HCT116 (cell line): Measurements from ENCODE around the gene COQ2. TPM values are rescaled to one million over a fixed set of nuclear protein-coding genes. Genes with fewer than 3 reads are reported as not detected.

Source experiments
- ATAC-seq: fragments of 200-7000 bp; cut with Tn5 transposase; 2 replicates; pipeline ENCODE4 v1.9.1; 2020; ENCODE audit warnings: mild to moderate bottlenecking, moderate library complexity
- BruUV-seq: library from RNA; stranded (reverse); fragments of 400-500 nt; replicated peaks from 2 replicates; lab custom pipeline; 2021; lab: Mats Ljungman, UMichigan
- CTCF ChIA-PET: fragments of 300-600 bp; sonication (Branson Sonifier 250); formaldehyde crosslinking; loops from one replicate; lab custom pipeline; 2021; ENCODE audit warnings: antibody characterized with exemption; lab: Charles Lee
- POLR2A ChIA-PET: fragments of 300-600, 350-600 bp; sonication (Branson Sonifier 250); formaldehyde crosslinking; loops from one replicate; lab custom pipeline; 2021; ENCODE audit warnings: antibody characterized with exemption; lab: Charles Lee
- RAD21 ChIA-PET, 2 experiments: fragments of 300-600 bp; sonication (Branson Sonifier 250); formaldehyde crosslinking; loops; one replicate each; lab custom pipeline; 2023; ENCODE audit warnings: low total read pairs in 2 of 2; ENCODE audit not compliant: uncharacterized antibody in 2 of 2, unreplicated experiment in 2 of 2, low non-redundant PET in 1 of 2; lab: Charles Lee
- DNase-seq: peaks from one replicate; pipeline ENCODE4 v3.0.0-alpha.2; 2010; ENCODE audit warnings: low read depth, low spot score
- H2AFZ ChIP-seq: fragments of 200-600 bp; shearing (Covaris generic), sonication (generic); 2 replicates; pipeline ENCODE4 v1.6.1; 2017; ENCODE audit warnings: low read depth, mixed run types, mixed read lengths, antibody characterized with exemption, low read length; ENCODE audit not compliant: poor library complexity, severe bottlenecking
- H3K27ac ChIP-seq: 2 replicates; pipeline ENCODE4 v1.5.1; 2012; ENCODE audit warnings: low read depth, low read length
- H3K27me3 ChIP-seq: fragments of 200-600 bp; sonication (generic); 2 replicates; pipeline ENCODE4 v1.6.1; 2016; ENCODE audit warnings: mixed run types, low read length, mixed read lengths; ENCODE audit not compliant: insufficient read depth
- H3K36me3 ChIP-seq, 2 experiments: fragments of 200-500 bp in 1 of 2; fragments of 200-600 bp in 1 of 2; sonication (Bioruptor generic) in 1 of 2; sonication (generic) in 1 of 2; 2 replicates each; pipeline versions ENCODE4 v1.5.1 to v1.6.1; 2014 to 2016; ENCODE audit warnings: low read length in 2 of 2, inconsistent platforms in 1 of 2, mixed read lengths in 1 of 2, mixed run types in 1 of 2; ENCODE audit not compliant: insufficient read depth in 2 of 2, control insufficient read depth in 1 of 2
- H3K4me1 ChIP-seq, 2 experiments: fragments of 200-600 bp in 1 of 2; sonication (generic) in 1 of 2; 2 replicates each; pipeline versions ENCODE4 v1.5.1 to v1.6.1; 2012 to 2017; ENCODE audit warnings: low read length in 2 of 2, inconsistent platforms in 1 of 2, mild to moderate bottlenecking in 1 of 2, mixed read lengths in 1 of 2, mixed run types in 1 of 2, moderate library complexity in 1 of 2; ENCODE audit not compliant: insufficient read depth in 2 of 2, control insufficient read depth in 1 of 2
- H3K4me2 ChIP-seq: fragments of 200-600 bp; sonication (generic); 2 replicates; pipeline ENCODE4 v1.6.1; 2017; ENCODE audit warnings: mixed run types, low read length, mixed read lengths
- H3K4me3 ChIP-seq, 2 experiments: fragments of 200-600 bp in 1 of 2; sonication (generic) in 1 of 2; replicated peaks in 1 of 2; 2 replicates each; pipeline ENCODE4 v1.5.1; 2011 to 2016; ENCODE audit warnings: low read length in 2 of 2, control low read depth in 1 of 2, low read depth in 1 of 2, mild to moderate bottlenecking in 1 of 2, mixed read lengths in 1 of 2, mixed run types in 1 of 2
- H3K79me2 ChIP-seq: fragments of 200-600 bp; sonication (generic); 2 replicates; pipeline ENCODE4 v1.6.1; 2017; ENCODE audit warnings: mild to moderate bottlenecking, mixed run types, low read length, moderate library complexity, mixed read lengths; ENCODE audit not compliant: insufficient read depth
- H3K9ac ChIP-seq: fragments of 200-600 bp; sonication (generic); 2 replicates; pipeline ENCODE4 v1.6.1; 2016; ENCODE audit warnings: low read length, mixed read lengths
- H3K9me2 ChIP-seq: fragments of 200-600 bp; sonication (generic), shearing (Covaris generic); 2 replicates; pipeline ENCODE4 v1.6.1; 2017; ENCODE audit warnings: mixed run types, mild to moderate bottlenecking, moderate library complexity; ENCODE audit not compliant: insufficient read depth
- H3K9me3 ChIP-seq, 2 experiments: fragments of 200-500 bp in 1 of 2; fragments of 200-600 bp in 1 of 2; sonication (Bioruptor generic) in 1 of 2; sonication (generic) in 1 of 2; 2 replicates each; pipeline ENCODE4 v1.6.1; 2014 to 2017; ENCODE audit warnings: low read length in 2 of 2, mixed read lengths in 2 of 2, inconsistent platforms in 1 of 2, low read depth in 1 of 2, mild to moderate bottlenecking in 1 of 2, mixed run types in 1 of 2, moderate library complexity in 1 of 2; ENCODE audit not compliant: control insufficient read depth in 1 of 2, insufficient read depth in 1 of 2
- H4K20me1 ChIP-seq: fragments of 200-600 bp; sonication (generic), shearing (Covaris generic); 2 replicates; pipeline ENCODE4 v1.6.1; 2017; ENCODE audit warnings: mixed run types, mild to moderate bottlenecking, moderate library complexity; ENCODE audit not compliant: insufficient read depth
- CEBPB ChIP-seq: IDR thresholded peaks from 2 replicates; pipeline ENCODE4 v1.6.1; 2012; ENCODE audit warnings: low read depth
- CTCF ChIP-seq, 3 experiments: fragments of 200-600 bp in 1 of 3; sonication (generic) in 1 of 3; IDR thresholded peaks in 2 of 3; conservative IDR thresholded peaks in 1 of 3; 2 replicates each; pipeline ENCODE4 v1.5.1; 2012 to 2017; ENCODE audit warnings: low read depth in 2 of 3, low read length in 2 of 3, antibody characterized with exemption in 1 of 3, borderline replicate concordance in 1 of 3, control low read depth in 1 of 3, mild to moderate bottlenecking in 1 of 3, mixed read lengths in 1 of 3, mixed run types in 1 of 3, moderate library complexity in 1 of 3; ENCODE audit not compliant: insufficient read depth in 1 of 3
- EZH2 ChIP-seq: fragments of 200-600 bp; sonication (generic); IDR thresholded peaks from 2 replicates; pipeline ENCODE4 v1.6.1; 2017; ENCODE audit warnings: antibody characterized with exemption, mixed run types
- EZH2phosphoT487 ChIP-seq: fragments of 200-600 bp; IDR thresholded peaks from 2 replicates; pipeline ENCODE4 v1.6.1; 2018; ENCODE audit warnings: antibody characterized with exemption, borderline replicate concordance
- JUND ChIP-seq: IDR thresholded peaks from 2 replicates; pipeline ENCODE4 v1.6.1; 2012
- POLR2A ChIP-seq: IDR thresholded peaks from 2 replicates; pipeline ENCODE4 v1.7.0; 2011; ENCODE audit warnings: borderline replicate concordance; ENCODE audit not compliant: insufficient read depth, insufficient read length; ENCODE audit errors: extremely low read depth
- RAD21 ChIP-seq: IDR thresholded peaks from 2 replicates; pipeline ENCODE4 v1.6.1; 2012; ENCODE audit warnings: low read depth, mild to moderate bottlenecking
- REST ChIP-seq: IDR thresholded peaks from 2 replicates; pipeline ENCODE4 v1.6.1; 2012; ENCODE audit warnings: low read depth
- SIN3A ChIP-seq: IDR thresholded peaks from 2 replicates; pipeline ENCODE4 v1.6.1; 2012; ENCODE audit warnings: low read depth
- SP1 ChIP-seq: IDR thresholded peaks from 2 replicates; pipeline ENCODE4 v1.6.1; 2012; ENCODE audit warnings: low read depth
- SRF ChIP-seq: IDR thresholded peaks from 2 replicates; pipeline ENCODE4 v1.6.1; 2012; ENCODE audit warnings: low read depth
- TCF7L2 ChIP-seq: IDR thresholded peaks from 2 replicates; pipeline ENCODE4 v1.7.0; 2011; ENCODE audit warnings: borderline replicate concordance, inconsistent platforms; ENCODE audit not compliant: insufficient read depth, insufficient read length; ENCODE audit errors: extremely low read depth
- YY1 ChIP-seq: IDR thresholded peaks from 2 replicates; pipeline ENCODE4 v1.6.1; 2011; ENCODE audit warnings: low read length, low read depth, moderate library complexity, mild to moderate bottlenecking; ENCODE audit not compliant: insufficient replicate concordance; ENCODE audit errors: extremely low read depth
- ZBTB33 ChIP-seq: IDR thresholded peaks from 2 replicates; pipeline ENCODE4 v1.6.1; 2011; ENCODE audit warnings: mild to moderate bottlenecking, low read length, moderate library complexity; ENCODE audit not compliant: insufficient replicate concordance; ENCODE audit errors: extremely low read depth
- ZFX ChIP-seq: fragments of 450-650 bp; IDR thresholded peaks from 2 replicates; pipeline ENCODE4 v1.6.1; 2017
- ZNF274 ChIP-seq: fragments of 200-500 bp; sonication (Bioruptor generic); IDR thresholded peaks from 2 replicates; pipeline ENCODE4 v1.6.1; 2014; ENCODE audit warnings: mild to moderate bottlenecking, low read depth, low read length, inconsistent platforms
- intact Hi-C: fragments of 100-400 bp; cut with micrococcal nuclease; formaldehyde crosslinking; loops from 2 replicates; pipeline ENCODE4 v1.10.0; 2022
- total RNA-seq: library from RNA; stranded (reverse); gene quantifications from one replicate; pipeline ENCODE4 v1.2.1, GENCODE V29; 2021; ENCODE audit not compliant: unreplicated experiment
- TF ChIP-seq, protein P1 (sequence below): IDR thresholded peaks from 2 replicates; pipeline ENCODE4 v1.6.1; 2012

COQ2 gene
- total RNA-seq, 1 experiment from 2014 or later, result 20.6 TPM

DNA sequence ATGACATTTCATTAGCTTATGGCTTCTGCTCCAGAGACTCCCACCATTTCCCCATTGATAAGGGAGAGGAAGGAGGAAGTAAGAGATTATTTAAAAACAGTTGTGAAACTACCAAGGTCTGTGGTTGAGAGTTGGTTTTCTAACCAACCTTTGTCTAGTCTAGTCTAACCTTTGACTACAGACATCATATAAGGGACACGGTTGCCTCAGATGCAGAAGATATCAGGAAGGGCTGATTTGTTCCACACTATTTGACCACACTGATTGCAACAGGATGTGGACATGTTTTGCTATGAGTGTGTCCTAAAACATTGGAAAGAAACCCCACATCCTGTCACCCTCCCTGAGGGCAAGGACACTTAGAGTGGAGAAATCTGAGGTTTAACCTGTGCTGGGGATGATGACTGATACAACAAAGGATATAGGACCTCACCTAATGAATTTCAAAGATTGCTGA, 53.0 kb downstream of the COQ2 start:
- Histone ChIP-seq H3K9ac (no peak overlapping the region), H3K9me2 (no peaks in the 10 kb centered on the region), H2AFZ (no peak overlapping the region), H4K20me1 (no peaks in the 10 kb centered on the region), H3K36me3 (no peaks in the 10 kb centered on the region), H3K27me3 (no peaks in the 10 kb centered on the region), H3K4me1 (peaks cover 0 to 22% of the 10 kb centered on the region in 2 experiments; a peak in 2 of 4 replicates), H3K4me2 (no peak overlapping the region), H3K4me3 (no peak overlapping the region), H3K27ac (no peak overlapping the region), H3K79me2 (no peaks in the 10 kb centered on the region), H3K9me3 (no peaks in the 10 kb centered on the region)
- intact Hi-C loops, result no loop called here
- TF ChIP-seq CTCF (IDR thresholded peaks at IDR 0.05 in 2 of 3, conservative IDR thresholded peaks at IDR 0.05 in 1 of 3; ENCODE audit: borderline replicate concordance in 1 of 3, insufficient read depth in 1 of 3, low read depth in 2 of 3, low read length in 2 of 3) (no peak), CEBPB (no peak), ZNF274 (no peak), TCF7L2 (no peak), EZH2 (no peak), REST (no peak), SRF (no peak), POLR2A (no peak), YY1 (no peak), SIN3A (no peak), ZFX (no peak), RAD21 (no peak), ZBTB33 (no peak), SP1 (no peak), EZH2phosphoT487 (no peak), JUND (no peak)
- TF ChIP-seq, protein P1, sequence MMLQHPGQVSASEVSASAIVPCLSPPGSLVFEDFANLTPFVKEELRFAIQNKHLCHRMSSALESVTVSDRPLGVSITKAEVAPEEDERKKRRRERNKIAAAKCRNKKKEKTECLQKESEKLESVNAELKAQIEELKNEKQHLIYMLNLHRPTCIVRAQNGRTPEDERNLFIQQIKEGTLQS, result no peak
- ChIA-PET RAD21 (no interaction called here), POLR2A (no interaction called here), CTCF (no interaction called here)
- DNase-seq (no peak), ATAC-seq (no peak)
- no TSS peak for BruUV-seq
